Pancreas (tissue), 10 donors: ENCODE data around the gene ODAPH. TPM values are rescaled to one million over a fixed set of nuclear protein-coding genes. Genes with fewer than 3 reads are reported as not detected.
"Not testable (repeated sequence)": the region's sequence is repeated elsewhere in the genome, so short reads cannot be mapped to it uniquely, and the experiment has no call there.

Experiments
- ATAC-seq, 4 donors: fragments of 200-7000 bp; cut with Tn5 transposase; one replicate each; pipeline versions ENCODE4 v1.8.0 to v1.9.1; 2020; ENCODE audit warnings: mild to moderate bottlenecking in 4 of 4, moderate library complexity in 4 of 4
- DNase-seq, 6 donors: peaks; one replicate each; pipeline ENCODE4 v3.0.0-alpha.2; 2020
- FAIRE-seq: peaks from 2 replicates; lab custom pipeline; 2012; peaks lifted over from hg19 to GRCh38; lab: Jason Lieb, UNC
- H3K27ac ChIP-seq, 4 donors: fragments of 200-600 bp; sonication (generic); 1 replicate in 3 of 4; 2 replicates in 1 of 4; pipeline versions ENCODE4 v1.5.0 to v1.8.0; 2020
- H3K27me3 ChIP-seq, 4 donors: fragments of 200-600 bp; one replicate each; pipeline ENCODE4 v1.8.0; 2021
- H3K36me3 ChIP-seq, 3 donors: fragments of 200-600 bp; sonication (generic) in 1 of 3; one replicate each; pipeline versions ENCODE4 v1.5.0 to v1.8.0; 2020 to 2021
- H3K4me1 ChIP-seq, 3 donors: fragments of 200-600 bp; one replicate each; pipeline ENCODE4 v1.8.0; 2021
- H3K4me3 ChIP-seq, 4 donors: fragments of 200-600 bp; sonication (generic) in 2 of 4; one replicate each; pipeline versions ENCODE4 v1.5.0 to v1.8.0; 2020 to 2021
- H3K9me3 ChIP-seq, 4 donors: fragments of 200-600 bp; one replicate each; pipeline ENCODE4 v1.8.0; 2021
- WGBS, 2 donors: extraction: QIAGEN DNeasy Blood & Tissue Kit; methylation state at CpG; one replicate each; pipeline ENCODE4 v1.1.7; 2013; 5-methylcytosine and 5-hydroxymethylcytosine counted together
- intact Hi-C, 3 donors: fragments of 100-400 bp; cut with DNase I; formaldehyde crosslinking; loops; one replicate each; pipeline versions ENCODE4 v1.11.1 to v1.14.2; 2022
- polyA plus RNA-seq, 2 donors: library from polyadenylated mRNA; stranded (reverse); fragments of 200-250 nt; gene quantifications; one replicate each; pipeline ENCODE4 v1.2.3, GENCODE V29; 2013
- total RNA-seq, 6 donors: library from RNA; stranded (reverse); fragmentation: NEBNext Ultra II Directional in 4 of 6; extraction: Animal tissue kit (Norgen Biotek cat#: 25700) in 4 of 6; gene quantifications; one replicate each; pipeline versions ENCODE4 v1.2.1 to v1.2.4, GENCODE V29; 2021 to 2023
- TF ChIP-seq, protein P1 (sequence below), 4 donors: fragments of 200-600 bp; sonication (generic) in 3 of 4; IDR thresholded peaks; one replicate each; pipeline versions ENCODE4 v1.5.0 to v1.8.0; 2021; ENCODE audit warnings: antibody characterized with exemption in 4 of 4
- donor health status: healthy with polysubstance abuse.
- donor health status: DM: no; HTN: no; CAD: no; lungs with moderate emphysema.
- donor health status: DM: no; HTN: no; CAD: no.
- donor health status: control.
- donor health status: control.
- donor health status: Bipolar disorder and iron deficiency.
- donor health status: DM: yes; HTN: yes; CAD: no.
- donor health status: DM: no; HTN: no; CAD: no.
- donor health status: DM: no; HTN: no; CAD: no.
- donor health status: DM: yes; HTN: yes; CAD: no.

The ODAPH gene
- total and polyA plus RNA-seq, 8 donors, result not detected

DNA sequence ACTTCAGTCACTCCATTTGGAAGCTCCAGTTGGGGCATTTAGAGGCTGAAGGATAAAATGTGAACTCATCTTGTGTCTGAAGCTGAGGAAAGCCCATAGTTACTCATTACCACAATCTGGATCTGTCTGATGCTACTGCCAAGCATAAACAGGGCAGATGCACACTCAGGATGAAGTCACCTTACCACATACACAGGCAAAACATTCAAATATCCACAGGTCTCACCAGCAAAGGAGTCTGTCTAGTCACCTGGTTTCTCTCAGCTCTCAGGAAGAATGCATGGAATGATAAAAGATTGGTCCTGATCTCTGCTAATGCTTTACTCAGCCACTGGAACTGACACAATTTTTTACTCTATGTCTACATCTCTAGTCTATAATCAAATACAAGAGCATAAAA, 13.0 kb upstream of the ODAPH start:
- FAIRE-seq, result no peak
- no peak overlapping the region for H3K27ac ChIP-seq
- no peaks in the 10 kb centered on the region for H3K9me3 ChIP-seq
- TF ChIP-seq, protein P1, sequence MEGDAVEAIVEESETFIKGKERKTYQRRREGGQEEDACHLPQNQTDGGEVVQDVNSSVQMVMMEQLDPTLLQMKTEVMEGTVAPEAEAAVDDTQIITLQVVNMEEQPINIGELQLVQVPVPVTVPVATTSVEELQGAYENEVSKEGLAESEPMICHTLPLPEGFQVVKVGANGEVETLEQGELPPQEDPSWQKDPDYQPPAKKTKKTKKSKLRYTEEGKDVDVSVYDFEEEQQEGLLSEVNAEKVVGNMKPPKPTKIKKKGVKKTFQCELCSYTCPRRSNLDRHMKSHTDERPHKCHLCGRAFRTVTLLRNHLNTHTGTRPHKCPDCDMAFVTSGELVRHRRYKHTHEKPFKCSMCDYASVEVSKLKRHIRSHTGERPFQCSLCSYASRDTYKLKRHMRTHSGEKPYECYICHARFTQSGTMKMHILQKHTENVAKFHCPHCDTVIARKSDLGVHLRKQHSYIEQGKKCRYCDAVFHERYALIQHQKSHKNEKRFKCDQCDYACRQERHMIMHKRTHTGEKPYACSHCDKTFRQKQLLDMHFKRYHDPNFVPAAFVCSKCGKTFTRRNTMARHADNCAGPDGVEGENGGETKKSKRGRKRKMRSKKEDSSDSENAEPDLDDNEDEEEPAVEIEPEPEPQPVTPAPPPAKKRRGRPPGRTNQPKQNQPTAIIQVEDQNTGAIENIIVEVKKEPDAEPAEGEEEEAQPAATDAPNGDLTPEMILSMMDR (IDR thresholded peaks at IDR 0.05), result no peak
- intact Hi-C loops, result no loop called here
- H3K4me1 ChIP-seq, result no peaks in the 10 kb centered on the region
- no peak for ATAC-seq
- H3K36me3 ChIP-seq, result no peaks in the 10 kb centered on the region
- H3K27me3 ChIP-seq, result no peaks in the 10 kb centered on the region
- no peak for DNase-seq
- H3K4me3 ChIP-seq, result no peak overlapping the region

DNA sequence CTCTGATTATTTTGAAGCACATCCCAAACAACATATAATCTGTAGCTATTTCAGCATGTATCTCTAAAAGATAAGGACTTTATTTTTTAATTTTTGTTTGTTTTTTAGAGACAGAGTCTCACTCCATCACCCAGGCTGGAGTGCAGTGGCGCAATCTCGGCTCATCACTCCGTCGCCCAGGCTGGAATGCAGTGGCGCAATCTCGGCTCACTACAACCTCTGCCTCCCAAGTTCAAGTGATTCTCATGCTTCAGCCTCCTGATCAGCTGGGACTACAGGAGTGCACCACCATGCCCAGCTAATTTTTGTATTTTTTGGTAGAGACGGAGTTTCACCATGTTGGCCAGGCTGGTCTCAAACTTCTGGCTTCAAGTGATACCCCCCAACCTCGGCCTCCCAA, 11.6 kb upstream of the ODAPH start:
- DNase-seq, H3K36me3 ChIP-seq, H3K27ac ChIP-seq, H3K4me1 ChIP-seq, intact Hi-C loops, H3K4me3 ChIP-seq, H3K27me3 ChIP-seq, FAIRE-seq, ATAC-seq, H3K9me3 ChIP-seq: not testable (repeated sequence)
- WGBS, 2 donors, result 89 to 95% methylated on average over 8 of the region's 8 CpGs

DNA sequence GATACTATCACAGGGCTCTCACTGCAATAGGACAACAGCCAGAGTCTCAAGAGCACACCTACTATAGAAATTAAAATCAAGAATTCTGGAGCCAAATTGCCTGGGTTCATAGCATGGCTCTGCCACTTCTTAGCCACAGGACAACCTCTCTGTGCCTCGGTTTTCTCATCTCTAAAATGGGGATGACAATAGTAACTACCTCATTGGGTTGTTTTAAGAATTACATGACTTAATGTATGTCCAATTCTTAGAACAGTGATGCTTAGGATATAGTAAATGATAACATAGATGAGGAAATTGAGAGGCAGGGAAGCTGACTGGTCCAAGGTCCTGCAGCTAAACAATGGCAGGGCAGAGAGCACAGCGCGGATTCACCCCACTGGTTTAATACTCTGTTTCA, 11.0 kb upstream of the ODAPH start:
- 84% methylated on average over 3 of the region's 3 CpGs for WGBS, 2 donors
- Histone ChIP-seq H3K4me3 (no peak overlapping the region), H3K9me3 (no peaks in the 10 kb centered on the region), H3K27ac (no peak overlapping the region), H3K4me1 (no peaks in the 10 kb centered on the region), H3K36me3 (no peaks in the 10 kb centered on the region), H3K27me3 (no peaks in the 10 kb centered on the region)
- intact Hi-C loops, result no loop called here
- FAIRE-seq, result no peak
- no peak for DNase-seq
- ATAC-seq, result no peak
- TF ChIP-seq, protein P1 (IDR thresholded peaks at IDR 0.05), result no peak

DNA sequence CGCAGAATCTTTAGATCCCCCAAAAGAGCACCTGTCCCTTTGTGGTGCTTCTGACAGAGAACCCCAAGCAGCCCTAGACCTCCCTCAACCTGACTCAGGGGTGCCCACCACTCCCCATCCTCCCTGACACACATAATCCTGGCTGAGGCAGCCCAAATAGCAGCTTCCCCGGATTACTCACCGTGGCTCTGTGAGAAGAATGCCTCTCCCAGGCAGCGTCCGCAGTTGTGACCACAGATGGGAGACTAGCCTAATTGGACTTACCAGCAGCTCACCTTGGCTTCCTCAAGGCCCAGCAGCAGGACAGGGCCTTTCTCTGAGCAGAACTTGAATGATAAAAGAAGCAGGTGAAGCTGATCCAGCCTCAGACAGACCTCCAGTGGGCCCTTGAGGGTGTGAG, 10.3 kb upstream of the ODAPH start:
- ATAC-seq, result no peak
- intact Hi-C loops, result no loop called here
- 87 to 91% methylated on average over 5 of the region's 5 CpGs for whole genome bisulfite sequencing, 2 donors

DNA sequence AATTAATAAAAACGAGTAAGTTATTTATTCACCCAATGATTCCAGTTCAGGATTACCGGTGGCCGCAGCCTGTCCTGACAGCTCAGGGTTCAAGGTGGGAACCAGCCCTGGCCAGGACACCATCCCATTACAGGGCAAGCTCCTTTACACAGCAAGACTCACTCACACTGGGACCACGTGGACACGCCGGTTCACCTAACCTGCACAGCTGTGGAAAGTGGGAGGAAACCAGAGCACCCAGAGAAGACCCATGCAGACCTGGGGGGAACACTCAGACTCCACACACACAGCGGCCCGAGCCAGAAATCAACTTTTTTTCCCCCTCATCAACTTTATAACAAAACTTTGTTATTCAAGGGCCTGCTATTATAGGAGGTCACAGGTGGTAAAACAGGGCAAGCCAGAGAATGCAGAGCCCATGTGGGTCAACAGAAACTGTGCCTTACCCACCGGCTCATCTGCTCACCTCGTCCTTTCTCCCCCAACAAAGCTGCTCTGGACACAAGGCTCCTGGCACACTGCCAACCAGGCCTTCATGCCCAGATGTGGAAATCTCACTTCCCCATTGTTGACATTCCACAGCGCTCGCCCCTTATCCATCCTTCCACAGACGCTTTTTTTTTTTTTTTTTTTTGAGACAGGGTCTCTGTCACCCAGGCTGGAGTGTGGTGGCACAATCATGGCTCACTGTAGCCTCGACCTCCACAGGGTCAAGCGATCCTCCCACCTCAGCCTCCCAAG, 8.0 kb upstream of the ODAPH start:
- ATAC-seq (peak in 1 of 4 donors; percentile 29), DNase-seq (peak in 3 of 6 donors; percentile 14 to 62 (median 46)), FAIRE-seq (no peak)
- TF ChIP-seq, protein P1 (IDR thresholded peaks at IDR 0.05), result no peak
- no peaks in the 10 kb centered on the region for H3K27me3 ChIP-seq
- no peaks in the 10 kb centered on the region for H3K36me3 ChIP-seq
- H3K9me3 ChIP-seq, result no peaks in the 10 kb centered on the region
- no peak overlapping the region for H3K4me3 ChIP-seq
- H3K4me1 ChIP-seq, result no peaks in the 10 kb centered on the region
- intact Hi-C loops, result no loop called here
- 62 to 66% methylated on average over 15 of the region's 15 CpGs for WGBS, 2 donors
- no peak overlapping the region for H3K27ac ChIP-seq

More for the DNA sequence above, 10.3 kb upstream of the ODAPH start:
- TF ChIP-seq, protein P1 (IDR thresholded peaks at IDR 0.05), result no peak
- H3K36me3 ChIP-seq, result no peaks in the 10 kb centered on the region
- no peak overlapping the region for H3K4me3 ChIP-seq
- no peaks in the 10 kb centered on the region for H3K27me3 ChIP-seq
- no peak overlapping the region for H3K27ac ChIP-seq
- no peaks in the 10 kb centered on the region for H3K4me1 ChIP-seq
- H3K9me3 ChIP-seq, result no peaks in the 10 kb centered on the region
- DNase-seq, result no peak
- no peak for FAIRE-seq
